ENCODE results near the gene TRAPPC2B.

GRCh38 chr19:57382806-57383488 is 19.6 kb downstream of the TRAPPC2B start:
- TF ChIP-seq SP1 (IDR thresholded peaks at IDR 0.05; ENCODE audit: low read depth), result no peak
- no peak for TF ChIP-seq POLR2AphosphoS5 (IDR thresholded peaks at IDR 0.05; ENCODE audit: low read depth, low read length)
- no peak for TF ChIP-seq MAX (IDR thresholded peaks at IDR 0.05)
- TF ChIP-seq CTCF (IDR thresholded peaks at IDR 0.05 in 2 of 3, conservative IDR thresholded peaks at IDR 0.05 in 1 of 3; ENCODE audit: borderline replicate concordance in 1 of 3, insufficient read depth in 1 of 3, low read depth in 2 of 3, low read length in 2 of 3), result no peak
- no peak for TF ChIP-seq ZBTB33 (IDR thresholded peaks at IDR 0.05; ENCODE audit: extremely low read depth, insufficient replicate concordance, low read length)
- TF ChIP-seq ZNF274 (IDR thresholded peaks at IDR 0.05; ENCODE audit: low read depth, low read length), result no peak
- no peak for TF ChIP-seq ATF3 (IDR thresholded peaks at IDR 0.05)

Data from HCT116 (cell line).